Mesendoderm (in vitro differentiated cells): ENCODE data around the gene DLX2.
A peak's percentile ranks its signal among the peaks of the same experiment; 100 is the strongest.

Experiments used
- DNase-seq: peaks from one replicate; pipeline ENCODE4 v3.0.0; 2013
- H2AK5ac ChIP-seq: 2 replicates; pipeline ENCODE4 v1.6.1; 2013; ENCODE audit warnings: low read length, inconsistent platforms
- H2BK120ac ChIP-seq: 2 replicates; pipeline ENCODE4 v1.6.1; 2013; ENCODE audit warnings: low read depth, mild to moderate bottlenecking, low read length, moderate library complexity, mixed read lengths
- H2BK15ac ChIP-seq: replicated peaks from 2 replicates; pipeline ENCODE4 v1.6.1; 2013; ENCODE audit warnings: low read depth, mild to moderate bottlenecking, moderate library complexity
- H2BK5ac ChIP-seq: 2 replicates; pipeline ENCODE4 v1.6.1; 2013; ENCODE audit warnings: low read length, inconsistent platforms
- H3K18ac ChIP-seq: 2 replicates; pipeline ENCODE4 v1.6.1; 2013; ENCODE audit warnings: mild to moderate bottlenecking, low read length, mixed read lengths
- H3K23ac ChIP-seq: one replicate; pipeline ENCODE4 v1.6.1; 2013; ENCODE audit warnings: low read length
- H3K27ac ChIP-seq: 2 replicates; pipeline ENCODE4 v1.5.1; 2013; ENCODE audit warnings: low read depth, mild to moderate bottlenecking, inconsistent platforms, low read length, moderate library complexity
- H3K27me3 ChIP-seq: 2 replicates; pipeline ENCODE4 v1.6.1; 2013; ENCODE audit warnings: low read length, control low read depth, mild to moderate bottlenecking, inconsistent platforms; ENCODE audit not compliant: insufficient read depth, poor library complexity
- H3K36me3 ChIP-seq: 2 replicates; pipeline ENCODE4 v1.6.1; 2013; ENCODE audit warnings: low read length, inconsistent platforms; ENCODE audit not compliant: control insufficient read depth, insufficient read depth
- H3K4ac ChIP-seq: one replicate; pipeline ENCODE4 v1.6.1; 2013; ENCODE audit warnings: low read depth, mild to moderate bottlenecking, low read length, moderate library complexity
- H3K4me1 ChIP-seq: 2 replicates; pipeline ENCODE4 v1.6.1; 2013; ENCODE audit warnings: low read depth, low read length, inconsistent platforms; ENCODE audit not compliant: control insufficient read depth
- H3K4me2 ChIP-seq: 2 replicates; pipeline ENCODE4 v1.6.1; 2013; ENCODE audit warnings: low read length
- H3K4me3 ChIP-seq: 2 replicates; pipeline ENCODE4 v1.5.1; 2013; ENCODE audit warnings: mild to moderate bottlenecking, low read length
- H3K56ac ChIP-seq: one replicate; pipeline ENCODE4 v1.6.1; 2013; ENCODE audit warnings: low read length
- H3K79me1 ChIP-seq: 2 replicates; pipeline ENCODE4 v1.6.1; 2013; ENCODE audit warnings: low read length, inconsistent platforms
- H3K79me2 ChIP-seq: 2 replicates; pipeline ENCODE4 v1.6.1; 2013; ENCODE audit warnings: mild to moderate bottlenecking, low read length; ENCODE audit not compliant: control insufficient read depth, insufficient read depth
- H3K9ac ChIP-seq: 2 replicates; pipeline ENCODE4 v1.6.1; 2013; ENCODE audit warnings: low read length, inconsistent platforms
- H4K5ac ChIP-seq: one replicate; pipeline ENCODE4 v1.6.1; 2013; ENCODE audit warnings: low read length
- H4K8ac ChIP-seq: one replicate; pipeline ENCODE4 v1.6.1; 2013; ENCODE audit warnings: low read depth, mild to moderate bottlenecking, control low read depth, low read length, moderate library complexity
- WGBS: extraction: QIAGEN DNeasy Blood & Tissue Kit; methylation state at CpG from one replicate; pipeline ENCODE4 v1.1.7; 2013; ENCODE audit warnings: low lambda C conversion rate, missing lambda C conversion rate; ENCODE audit not compliant: insufficient coverage; ENCODE audit errors: extremely low coverage; 5-methylcytosine and 5-hydroxymethylcytosine counted together

The DLX2 gene

DNA sequence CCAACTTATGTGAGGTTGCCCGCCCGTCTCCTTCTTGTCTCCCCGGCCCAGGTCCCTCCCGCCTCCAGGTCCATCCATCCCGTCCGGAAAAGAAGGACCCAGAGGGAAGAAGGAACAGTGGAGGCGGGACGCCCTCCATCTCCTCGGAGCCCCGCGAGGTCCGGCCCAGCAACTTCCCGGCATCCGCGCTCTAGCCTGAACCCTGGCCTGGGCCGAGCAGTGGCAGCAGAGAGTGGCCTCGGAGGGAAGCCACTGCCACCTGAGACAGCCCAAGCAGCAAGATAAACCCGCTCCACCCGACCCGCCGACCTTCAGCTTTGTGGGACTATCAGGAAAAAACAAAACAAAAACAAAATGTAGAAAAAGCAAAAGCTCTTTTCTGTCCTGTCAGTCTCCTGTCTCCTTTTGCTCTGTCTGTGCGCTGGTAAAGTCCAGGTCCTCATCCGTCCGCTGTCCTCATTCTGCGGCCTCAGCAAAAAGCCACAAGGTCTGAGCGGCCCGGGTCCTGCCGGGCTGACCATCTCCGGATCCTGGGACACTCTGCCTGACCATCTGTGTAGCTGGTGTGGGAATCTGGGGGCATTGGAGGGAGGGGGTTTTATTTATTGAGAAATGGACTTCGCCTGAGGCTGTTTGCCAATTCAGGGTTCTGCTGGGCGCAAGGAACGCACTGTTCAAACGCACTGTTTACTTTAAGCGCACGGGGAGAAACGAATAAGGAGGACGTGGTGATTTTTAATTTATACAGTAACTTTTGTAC, 14.3 kb downstream of the DLX2 start:
- H3K4me3 ChIP-seq: no peak overlapping the region
- no peak overlapping the region for H3K27ac ChIP-seq
- H3K56ac ChIP-seq: no peak overlapping the region
- H3K4me2 ChIP-seq: peak overlapping the region; percentile 7
- peaks cover 71% of the 10 kb centered on the region for H3K27me3 ChIP-seq
- no peaks in the 10 kb centered on the region for H3K79me1 ChIP-seq
- no peak overlapping the region for H2BK5ac ChIP-seq
- no peak overlapping the region for H3K23ac ChIP-seq
- no peak overlapping the region for H2BK15ac ChIP-seq
- H3K9ac ChIP-seq: no peak overlapping the region
- no peak overlapping the region for H3K4ac ChIP-seq
- WGBS: no CpG with 5 or more reads among the region's 37 CpGs
- H2BK120ac ChIP-seq: no peak overlapping the region
- no peaks in the 10 kb centered on the region for H3K36me3 ChIP-seq
- no peak overlapping the region for H4K8ac ChIP-seq
- H3K4me1 ChIP-seq: no peaks in the 10 kb centered on the region
- DNase-seq: peak; percentile 51
- H3K18ac ChIP-seq: no peak overlapping the region
- no peak overlapping the region for H2AK5ac ChIP-seq
- no peak overlapping the region for H4K5ac ChIP-seq
- no peaks in the 10 kb centered on the region for H3K79me2 ChIP-seq

DNA sequence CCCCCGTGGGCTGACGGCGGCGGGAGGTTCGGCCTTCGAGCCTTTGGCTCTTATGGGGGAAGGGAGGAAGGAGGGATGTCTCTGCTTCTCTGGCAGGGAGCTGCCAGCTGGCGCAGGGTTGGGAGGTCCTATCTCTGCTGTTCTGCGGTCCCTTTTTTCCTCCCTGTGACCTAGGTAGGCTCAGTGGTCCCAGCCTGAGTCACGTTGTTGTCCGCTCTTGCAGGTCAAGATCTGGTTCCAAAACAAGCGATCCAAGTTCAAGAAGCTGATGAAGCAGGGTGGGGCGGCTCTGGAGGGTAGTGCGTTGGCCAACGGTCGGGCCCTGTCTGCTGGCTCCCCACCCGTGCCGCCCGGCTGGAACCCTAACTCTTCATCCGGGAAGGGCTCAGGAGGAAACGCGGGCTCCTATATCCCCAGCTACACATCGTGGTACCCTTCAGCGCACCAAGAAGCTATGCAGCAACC, 14.9 kb downstream of the DLX2 start:
- Histone ChIP-seq H4K5ac (no peak overlapping the region), H3K79me2 (no peaks in the 10 kb centered on the region), H3K23ac (peak overlapping the region; percentile 31), H3K4me3 (no peak overlapping the region), H3K36me3 (no peaks in the 10 kb centered on the region), H3K4me2 (peak overlapping the region; percentile 7), H3K27ac (no peak overlapping the region), H2BK5ac (no peak overlapping the region), H3K79me1 (no peaks in the 10 kb centered on the region), H3K56ac (peak overlapping the region; percentile 11), H3K4ac (no peak overlapping the region), H4K8ac (no peak overlapping the region), H3K27me3 (peaks cover 72% of the 10 kb centered on the region), H3K18ac (no peak overlapping the region), H2AK5ac (no peak overlapping the region), H2BK15ac (no peak overlapping the region), H3K9ac (no peak overlapping the region), H3K4me1 (no peaks in the 10 kb centered on the region), H2BK120ac (no peak overlapping the region)
- no CpG with 5 or more reads among the region's 23 CpGs for WGBS
- DNase-seq: peak; percentile 55

DNA sequence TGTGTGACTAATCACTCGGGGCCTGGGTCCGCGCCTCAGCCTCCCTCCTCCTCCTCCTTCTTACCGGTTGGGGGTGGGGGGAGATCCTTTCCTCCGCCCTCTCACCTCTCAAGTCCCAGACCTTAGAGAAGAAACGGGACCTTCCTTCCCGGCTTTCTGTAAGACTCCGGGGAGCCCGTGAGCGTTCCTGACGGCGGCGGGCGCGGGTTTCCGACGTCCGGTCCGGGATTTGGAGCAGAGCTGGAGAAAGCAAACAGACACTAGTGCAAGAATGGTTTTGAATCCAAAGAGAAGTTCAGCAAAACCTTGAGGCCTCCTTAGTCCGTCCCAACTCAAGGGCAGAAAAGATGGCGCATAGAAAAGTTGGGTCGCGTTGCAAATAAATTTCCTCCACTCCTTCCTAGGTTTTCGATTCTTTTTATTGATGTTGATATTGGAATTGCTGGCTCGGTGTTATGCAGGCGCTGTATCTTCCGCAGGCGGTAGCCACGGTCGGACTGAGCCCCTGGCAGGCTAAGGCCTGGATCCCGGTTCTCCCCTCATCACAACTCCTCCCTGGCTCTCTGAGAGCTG, 15.4 kb downstream of the DLX2 start:
- Histone ChIP-seq H3K9ac (no peak overlapping the region), H3K23ac (peak overlapping the region; percentile 31), H3K79me1 (no peaks in the 10 kb centered on the region), H3K27ac (no peak overlapping the region), H3K36me3 (no peaks in the 10 kb centered on the region), H3K27me3 (peaks cover 72% of the 10 kb centered on the region), H3K4me2 (peak overlapping the region; percentile 6), H3K4ac (no peak overlapping the region), H3K18ac (no peak overlapping the region), H2AK5ac (no peak overlapping the region), H3K4me1 (no peaks in the 10 kb centered on the region), H2BK15ac (no peak overlapping the region), H4K5ac (no peak overlapping the region), H2BK5ac (no peak overlapping the region), H3K4me3 (no peak overlapping the region), H4K8ac (no peak overlapping the region), H2BK120ac (no peak overlapping the region), H3K79me2 (no peaks in the 10 kb centered on the region), H3K56ac (peak overlapping the region; percentile 11)
- no CpG with 5 or more reads among the region's 31 CpGs for WGBS
- no peak for DNase-seq

GRCh38 chr2:172086241-172087206, 16.2 kb downstream of the DLX2 start:
- H3K18ac ChIP-seq: no peak overlapping the region
- peak; percentile 87 for DNase-seq
- no peak overlapping the region for H3K4ac ChIP-seq
- H3K79me2 ChIP-seq: no peaks in the 10 kb centered on the region
- H2BK5ac ChIP-seq: no peak overlapping the region
- no peak overlapping the region for H3K23ac ChIP-seq
- no peak overlapping the region for H3K4me3 ChIP-seq
- no CpG with 5 or more reads among the region's 54 CpGs for WGBS
- no peak overlapping the region for H4K5ac ChIP-seq
- H3K4me2 ChIP-seq: peak overlapping the region; percentile 6
- H3K36me3 ChIP-seq: no peaks in the 10 kb centered on the region
- H3K9ac ChIP-seq: peak overlapping the region; percentile 2
- no peaks in the 10 kb centered on the region for H3K4me1 ChIP-seq
- H3K79me1 ChIP-seq: no peaks in the 10 kb centered on the region
- H3K27me3 ChIP-seq: peaks cover 72% of the 10 kb centered on the region
- no peak overlapping the region for H3K56ac ChIP-seq
- H2AK5ac ChIP-seq: no peak overlapping the region
- no peak overlapping the region for H2BK15ac ChIP-seq
- H2BK120ac ChIP-seq: no peak overlapping the region
- H4K8ac ChIP-seq: no peak overlapping the region
- H3K27ac ChIP-seq: no peak overlapping the region

DNA sequence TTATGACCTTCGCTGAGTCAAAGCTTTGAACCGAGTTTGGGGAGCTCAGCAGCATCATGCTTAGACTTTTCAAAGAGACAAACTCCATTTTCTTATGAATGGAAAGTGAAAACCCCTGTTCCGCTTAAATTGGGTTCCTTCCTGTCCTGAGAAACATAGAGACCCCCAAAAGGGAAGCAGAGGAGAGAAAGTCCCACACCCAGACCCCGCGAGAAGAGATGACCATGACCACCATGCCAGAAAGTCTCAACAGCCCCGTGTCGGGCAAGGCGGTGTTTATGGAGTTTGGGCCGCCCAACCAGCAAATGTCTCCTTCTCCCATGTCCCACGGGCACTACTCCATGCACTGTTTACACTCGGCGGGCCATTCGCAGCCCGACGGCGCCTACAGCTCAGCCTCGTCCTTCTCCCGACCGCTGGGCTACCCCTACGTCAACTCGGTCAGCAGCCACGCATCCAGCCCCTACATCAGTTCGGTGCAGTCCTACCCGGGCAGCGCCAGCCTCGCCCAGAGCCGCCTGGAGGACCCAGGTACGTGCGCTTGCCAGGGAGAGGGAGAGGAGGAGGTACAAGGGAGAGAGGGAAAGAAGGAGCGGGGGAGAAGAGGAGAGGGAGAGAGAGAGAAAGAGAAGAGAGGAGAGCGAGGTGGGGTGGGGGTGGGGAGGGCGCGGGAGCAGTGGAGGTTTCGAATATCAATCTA, 17.1 kb downstream of the DLX2 start, which contains the start of gene DLX1:
Gene DLX1, plus strand, starts transcription at position 48 of the 700 bp plus-strand sequence. Its CDS starts 171 bp downstream, at position 219.
- Histone ChIP-seq H3K27ac (no peak within 1 kb of the TSS), H2BK15ac (no peak within 1 kb of the TSS), H3K36me3 (no peaks in the 10 kb centered on the region), H4K5ac (no peak within 1 kb of the TSS), H3K9ac (peak within 1 kb of the TSS; percentile 53), H3K4me1 (no peaks in the 10 kb centered on the region), H3K4ac (no peak within 1 kb of the TSS), H2BK5ac (no peak within 1 kb of the TSS), H3K23ac (no peak within 1 kb of the TSS), H3K4me3 (peak within 1 kb of the TSS; percentile 27), H3K79me1 (no peaks in the 10 kb centered on the region), H2AK5ac (no peak within 1 kb of the TSS), H3K79me2 (no peaks in the 10 kb centered on the region), H3K27me3 (peaks cover 76% of the 10 kb centered on the region), H3K18ac (peak within 1 kb of the TSS; percentile 45), H3K56ac (peak within 1 kb of the TSS; percentile 61), H4K8ac (no peak within 1 kb of the TSS), H2BK120ac (no peak within 1 kb of the TSS), H3K4me2 (peak within 1 kb of the TSS; percentile 55)
- no CpG with 5 or more reads among the region's 34 CpGs for WGBS
- no peak for DNase-seq
